Nephron (organoid): ENCODE measurements around the gene EPHB2.

Source experiments
- H3K27ac Mint-ChIP-seq, 3 experiments: 2 replicates each; pipeline ENCODE4 v1.8.0; 2020; ENCODE audit warnings: mixed read lengths in 3 of 3, mild to moderate bottlenecking in 2 of 3, moderate library complexity in 1 of 3
- H3K27me3 Mint-ChIP-seq: 2 replicates; pipeline ENCODE4 v1.8.0; 2021; ENCODE audit warnings: low read depth, mild to moderate bottlenecking, moderate library complexity, mixed read lengths
- H3K36me3 Mint-ChIP-seq: 2 replicates; pipeline ENCODE4 v1.8.0; 2020; ENCODE audit warnings: low read depth, mixed read lengths
- H3K4me1 Mint-ChIP-seq: 2 replicates; pipeline ENCODE4 v1.8.0; 2020; ENCODE audit warnings: mixed read lengths
- H3K4me3 Mint-ChIP-seq, 3 experiments: 2 replicates each; pipeline ENCODE4 v1.8.0; 2020; ENCODE audit warnings: mild to moderate bottlenecking in 3 of 3, mixed read lengths in 3 of 3, moderate library complexity in 2 of 3
- H3K9me3 Mint-ChIP-seq: 2 replicates; pipeline ENCODE4 v1.8.0; 2020; ENCODE audit warnings: mixed read lengths
- TF ChIP-seq, protein P1 (sequence below), 3 experiments: fragments of 200-600 bp; sonication (generic); IDR thresholded peaks; one replicate each; pipeline ENCODE4 v1.5.0; 2021; ENCODE audit warnings: antibody characterized with exemption in 3 of 3; ENCODE audit not compliant: unreplicated experiment in 3 of 3

Gene EPHB2

DNA sequence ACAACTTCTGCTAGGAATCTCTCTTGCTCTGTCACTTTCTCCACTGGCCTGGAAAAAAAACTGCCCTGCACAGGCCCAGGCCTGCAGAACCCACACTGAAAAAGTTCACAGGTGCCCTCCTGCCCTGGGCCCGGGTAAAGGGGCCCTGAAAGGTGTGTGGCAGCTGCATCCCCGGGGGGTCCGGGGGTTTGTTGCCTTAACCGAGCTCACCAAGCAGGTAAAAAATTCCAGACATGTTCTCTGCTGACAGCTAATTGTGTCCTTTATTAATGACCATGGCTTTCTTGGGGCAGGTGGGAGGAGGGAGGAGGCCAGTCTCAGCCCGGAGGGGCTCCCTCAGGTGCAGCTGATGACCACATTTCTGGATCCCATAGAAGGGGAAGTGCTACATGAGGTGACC lies 139.1 kb downstream of the EPHB2 start:
- TF ChIP-seq, protein P1, sequence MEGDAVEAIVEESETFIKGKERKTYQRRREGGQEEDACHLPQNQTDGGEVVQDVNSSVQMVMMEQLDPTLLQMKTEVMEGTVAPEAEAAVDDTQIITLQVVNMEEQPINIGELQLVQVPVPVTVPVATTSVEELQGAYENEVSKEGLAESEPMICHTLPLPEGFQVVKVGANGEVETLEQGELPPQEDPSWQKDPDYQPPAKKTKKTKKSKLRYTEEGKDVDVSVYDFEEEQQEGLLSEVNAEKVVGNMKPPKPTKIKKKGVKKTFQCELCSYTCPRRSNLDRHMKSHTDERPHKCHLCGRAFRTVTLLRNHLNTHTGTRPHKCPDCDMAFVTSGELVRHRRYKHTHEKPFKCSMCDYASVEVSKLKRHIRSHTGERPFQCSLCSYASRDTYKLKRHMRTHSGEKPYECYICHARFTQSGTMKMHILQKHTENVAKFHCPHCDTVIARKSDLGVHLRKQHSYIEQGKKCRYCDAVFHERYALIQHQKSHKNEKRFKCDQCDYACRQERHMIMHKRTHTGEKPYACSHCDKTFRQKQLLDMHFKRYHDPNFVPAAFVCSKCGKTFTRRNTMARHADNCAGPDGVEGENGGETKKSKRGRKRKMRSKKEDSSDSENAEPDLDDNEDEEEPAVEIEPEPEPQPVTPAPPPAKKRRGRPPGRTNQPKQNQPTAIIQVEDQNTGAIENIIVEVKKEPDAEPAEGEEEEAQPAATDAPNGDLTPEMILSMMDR (IDR thresholded peaks at IDR 0.05; ENCODE audit: unreplicated experiment in 3 of 3), result no peak
- Mint-ChIP-seq H3K27ac (peak overlapping the region in 2 of 3 experiments; percentile 7 to 89), H3K4me3 (no peak overlapping the region), H3K4me1 (peaks cover 47% of the 10 kb centered on the region), H3K9me3 (no peaks in the 10 kb centered on the region), H3K27me3 (peaks cover 18% of the 10 kb centered on the region), H3K36me3 (no peaks in the 10 kb centered on the region)

DNA sequence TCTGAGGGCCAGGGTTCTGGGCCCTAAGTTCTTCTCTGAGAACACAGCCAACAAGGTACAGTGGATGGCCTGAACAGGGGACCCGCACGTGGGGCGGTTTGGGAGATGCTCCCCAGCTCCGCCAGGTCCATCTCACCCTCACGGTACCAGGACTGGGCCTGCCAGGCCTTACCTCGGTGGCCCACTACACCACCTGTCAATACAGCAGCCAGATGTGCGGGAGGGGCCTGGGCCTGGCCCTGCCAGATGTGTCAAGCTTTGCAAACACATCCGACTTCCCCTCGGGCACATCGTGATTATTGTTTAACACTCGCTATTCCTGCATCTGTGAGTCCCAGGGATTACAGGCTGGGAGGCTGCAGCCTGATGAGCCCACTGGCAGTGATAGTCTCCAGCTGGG lies 139.6 kb downstream of the EPHB2 start:
- Mint-ChIP-seq H3K9me3 (no peaks in the 10 kb centered on the region), H3K27me3 (peaks cover 18% of the 10 kb centered on the region), H3K4me1 (peaks cover 44% of the 10 kb centered on the region), H3K36me3 (no peaks in the 10 kb centered on the region), H3K4me3 (no peak overlapping the region), H3K27ac (peak overlapping the region in 2 of 3 experiments; percentile 7 to 89)
- TF ChIP-seq, protein P1 (IDR thresholded peaks at IDR 0.05; ENCODE audit: unreplicated experiment in 3 of 3), result no peak

DNA sequence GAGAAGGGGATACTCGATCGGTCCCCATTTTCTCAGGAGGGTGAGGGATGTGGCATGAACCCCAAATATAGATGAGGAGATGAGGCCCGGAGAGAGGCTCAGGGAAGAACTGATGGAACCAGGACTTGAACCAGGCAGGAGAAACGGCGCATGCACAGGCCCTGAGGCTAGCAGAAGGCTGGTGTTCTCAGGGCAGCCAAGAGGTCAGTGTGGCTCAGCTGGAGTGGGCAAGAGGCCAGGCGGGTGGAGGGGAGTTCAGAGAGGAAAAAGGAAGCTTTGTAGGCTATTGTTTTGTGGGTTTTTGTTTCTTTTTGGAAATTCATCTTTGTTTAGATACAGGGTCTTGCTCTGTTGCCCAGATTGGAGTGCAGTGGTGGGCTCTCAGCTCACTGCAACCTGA lies 140.0 kb downstream of the EPHB2 start:
- Mint-ChIP-seq H3K27me3 (peaks cover 18% of the 10 kb centered on the region), H3K4me1 (peaks cover 44% of the 10 kb centered on the region), H3K36me3 (no peaks in the 10 kb centered on the region), H3K27ac (peak overlapping the region in 2 of 3 experiments; percentile 7 to 89), H3K4me3 (no peak overlapping the region), H3K9me3 (no peaks in the 10 kb centered on the region)
- TF ChIP-seq, protein P1 (IDR thresholded peaks at IDR 0.05; ENCODE audit: unreplicated experiment in 3 of 3), result no peak

DNA sequence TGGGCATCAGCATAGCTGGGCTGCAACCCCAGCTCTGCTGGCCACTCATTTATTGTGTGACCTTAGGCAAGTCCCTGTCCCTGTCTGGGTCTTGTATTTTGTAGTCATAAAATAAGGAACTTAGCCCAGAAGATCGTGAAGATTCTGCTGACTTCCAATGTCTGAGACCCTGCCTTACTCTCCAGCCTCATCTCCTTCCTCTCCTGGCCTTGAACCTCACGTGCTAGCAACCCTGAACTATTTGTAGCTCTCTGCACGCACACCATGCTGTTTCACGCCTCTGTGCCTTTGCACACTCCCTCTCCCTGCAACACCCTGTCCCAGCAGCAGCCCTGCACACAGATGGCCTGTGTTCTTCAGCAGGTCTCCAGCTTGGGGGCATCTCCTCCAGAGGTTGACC lies 140.9 kb downstream of the EPHB2 start:
- H3K9me3 Mint-ChIP-seq, result no peaks in the 10 kb centered on the region
- no peaks in the 10 kb centered on the region for H3K36me3 Mint-ChIP-seq
- H3K27ac Mint-ChIP-seq, result peak overlapping the region in 2 of 3 experiments; percentile 36 to 89
- H3K4me3 Mint-ChIP-seq, result no peak overlapping the region
- peaks cover 40% of the 10 kb centered on the region for H3K4me1 Mint-ChIP-seq
- TF ChIP-seq, protein P1 (IDR thresholded peaks at IDR 0.05; ENCODE audit: unreplicated experiment in 3 of 3), result no peak
- H3K27me3 Mint-ChIP-seq, result peaks cover 18% of the 10 kb centered on the region

DNA sequence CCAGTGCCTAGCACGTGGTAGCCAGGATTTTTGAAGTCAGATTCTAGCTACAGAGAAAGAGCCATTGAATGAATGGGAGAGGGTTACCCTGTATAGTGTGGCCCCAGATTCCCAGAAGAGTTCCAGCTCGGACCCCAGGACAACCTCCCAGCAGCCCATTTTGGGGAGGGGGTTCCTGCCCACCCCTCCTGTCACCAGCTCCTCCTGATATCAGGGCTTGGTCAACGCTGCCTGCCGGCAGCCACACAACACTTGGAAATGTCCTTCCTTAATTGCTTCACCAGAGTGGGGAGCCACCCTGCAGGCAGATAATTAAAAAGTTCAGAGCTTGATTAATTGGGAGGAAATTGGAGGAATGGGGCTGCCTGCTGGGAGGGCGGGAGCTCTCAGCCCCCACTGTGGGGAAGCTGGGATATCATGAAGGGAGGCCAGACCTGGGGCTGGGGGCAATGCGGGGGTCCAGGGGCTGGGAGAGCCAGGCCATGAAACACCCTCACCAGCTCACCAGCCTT lies 141.6 kb downstream of the EPHB2 start:
- H3K27me3 Mint-ChIP-seq, result peaks cover 22% of the 10 kb centered on the region
- H3K36me3 Mint-ChIP-seq, result no peaks in the 10 kb centered on the region
- TF ChIP-seq, protein P1 (IDR thresholded peaks at IDR 0.05; ENCODE audit: unreplicated experiment in 3 of 3), result no peak
- H3K9me3 Mint-ChIP-seq, result no peaks in the 10 kb centered on the region
- H3K4me3 Mint-ChIP-seq, result no peak overlapping the region
- H3K27ac Mint-ChIP-seq, result peak overlapping the region in 1 of 3 experiments; percentile 89
- peaks cover 33% of the 10 kb centered on the region for H3K4me1 Mint-ChIP-seq

DNA sequence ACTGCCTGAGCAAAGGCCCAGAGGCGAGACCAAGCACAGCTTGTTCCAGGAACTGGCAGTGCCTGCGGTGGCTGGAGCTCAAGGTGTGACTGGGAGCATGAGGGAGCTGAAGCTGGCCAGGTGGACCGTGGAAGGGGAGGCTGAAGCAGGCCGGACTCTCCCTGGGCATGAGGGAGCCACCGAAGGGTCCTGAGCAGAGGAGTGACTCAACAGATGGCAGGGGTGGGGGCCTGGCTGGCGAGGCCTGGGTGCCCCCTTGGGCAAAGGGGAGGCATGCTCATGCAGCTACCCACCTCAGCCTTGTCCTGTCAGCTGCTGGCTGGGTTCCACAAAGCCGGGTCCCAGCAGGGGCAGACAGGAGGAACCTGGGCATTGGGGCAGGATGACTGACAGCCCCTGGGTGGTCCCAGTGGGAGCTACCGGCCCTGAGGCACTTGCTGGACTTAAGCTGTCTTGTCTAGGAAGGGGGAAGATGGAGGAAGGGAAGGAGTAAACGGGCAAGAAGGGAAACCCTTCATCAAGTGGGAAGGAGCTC lies 143.1 kb downstream of the EPHB2 start:
- TF ChIP-seq, protein P1 (IDR thresholded peaks at IDR 0.05; ENCODE audit: unreplicated experiment in 3 of 3), result no peak
- H3K27me3 Mint-ChIP-seq, result peaks cover 26% of the 10 kb centered on the region
- no peak overlapping the region for H3K27ac Mint-ChIP-seq
- no peak overlapping the region for H3K4me3 Mint-ChIP-seq
- H3K9me3 Mint-ChIP-seq, result no peaks in the 10 kb centered on the region
- peaks cover 18% of the 10 kb centered on the region for H3K4me1 Mint-ChIP-seq
- no peaks in the 10 kb centered on the region for H3K36me3 Mint-ChIP-seq
